22Rv1 (cell line): ENCODE results near the gene FGF1.

Experiments
- H3K27ac ChIP-seq: fragments of 450-650 bp; 2 replicates; pipeline ENCODE4 v1.5.1; 2017
- ZFX ChIP-seq: fragments of 450-650 bp; IDR thresholded peaks from 2 replicates; pipeline ENCODE4 v1.6.1; 2017; ENCODE audit warnings: antibody characterized with exemption, borderline replicate concordance
- TF ChIP-seq, protein P1 (sequence below): fragments of 450-650 bp; IDR thresholded peaks from 2 replicates; pipeline ENCODE4 v1.5.1; 2017; ENCODE audit warnings: mild to moderate bottlenecking

FGF1 gene

GRCh38 chr5:142686210-142686734 lies 382 bp upstream of the FGF1 start:
- H3K27ac ChIP-seq = no peak overlapping the region
- TF ChIP-seq, protein P1, sequence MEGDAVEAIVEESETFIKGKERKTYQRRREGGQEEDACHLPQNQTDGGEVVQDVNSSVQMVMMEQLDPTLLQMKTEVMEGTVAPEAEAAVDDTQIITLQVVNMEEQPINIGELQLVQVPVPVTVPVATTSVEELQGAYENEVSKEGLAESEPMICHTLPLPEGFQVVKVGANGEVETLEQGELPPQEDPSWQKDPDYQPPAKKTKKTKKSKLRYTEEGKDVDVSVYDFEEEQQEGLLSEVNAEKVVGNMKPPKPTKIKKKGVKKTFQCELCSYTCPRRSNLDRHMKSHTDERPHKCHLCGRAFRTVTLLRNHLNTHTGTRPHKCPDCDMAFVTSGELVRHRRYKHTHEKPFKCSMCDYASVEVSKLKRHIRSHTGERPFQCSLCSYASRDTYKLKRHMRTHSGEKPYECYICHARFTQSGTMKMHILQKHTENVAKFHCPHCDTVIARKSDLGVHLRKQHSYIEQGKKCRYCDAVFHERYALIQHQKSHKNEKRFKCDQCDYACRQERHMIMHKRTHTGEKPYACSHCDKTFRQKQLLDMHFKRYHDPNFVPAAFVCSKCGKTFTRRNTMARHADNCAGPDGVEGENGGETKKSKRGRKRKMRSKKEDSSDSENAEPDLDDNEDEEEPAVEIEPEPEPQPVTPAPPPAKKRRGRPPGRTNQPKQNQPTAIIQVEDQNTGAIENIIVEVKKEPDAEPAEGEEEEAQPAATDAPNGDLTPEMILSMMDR = no peak
- no peak for TF ChIP-seq ZFX

GRCh38 chr5:142684508-142685041 lies 1.3 kb downstream of the FGF1 start:
- H3K27ac ChIP-seq = no peak overlapping the region
- TF ChIP-seq, protein P1 = no peak
- no peak for TF ChIP-seq ZFX

DNA sequence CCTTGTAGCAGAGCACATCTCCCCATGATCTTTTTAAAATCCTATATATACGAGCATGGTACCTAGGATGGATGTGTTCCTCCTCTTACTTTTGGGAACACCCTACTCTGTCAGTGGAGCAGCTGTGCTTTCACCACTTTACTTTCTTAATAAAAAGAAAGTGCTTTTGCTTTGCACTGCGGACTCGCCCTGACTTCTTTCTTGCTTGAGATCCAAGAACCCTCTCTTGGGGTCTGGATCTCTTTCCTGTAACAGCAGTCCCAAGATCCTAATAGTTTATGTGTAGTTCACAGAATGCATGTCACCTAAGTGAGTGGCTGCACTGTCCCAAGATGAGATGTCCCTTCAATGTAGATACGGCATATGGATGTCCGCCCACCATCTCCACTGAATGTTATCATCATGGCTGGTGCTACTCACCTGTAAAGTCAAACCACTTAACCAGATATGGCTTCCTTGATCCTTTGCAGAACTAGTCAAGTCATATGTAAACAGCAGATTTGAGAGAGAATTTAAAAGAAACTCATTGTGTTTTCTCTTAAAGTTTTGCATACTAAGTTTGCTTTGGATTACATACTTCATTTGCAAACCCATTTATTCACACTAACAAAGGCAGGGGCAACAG lies 1.9 kb downstream of the FGF1 start:
- TF ChIP-seq, protein P1 = no peak
- TF ChIP-seq ZFX = no peak
- H3K27ac ChIP-seq = no peak overlapping the region

GRCh38 chr5:142683116-142683515 lies 2.8 kb downstream of the FGF1 start:
- H3K27ac ChIP-seq = no peak overlapping the region
- TF ChIP-seq ZFX = no peak
- TF ChIP-seq, protein P1 = no peak

DNA sequence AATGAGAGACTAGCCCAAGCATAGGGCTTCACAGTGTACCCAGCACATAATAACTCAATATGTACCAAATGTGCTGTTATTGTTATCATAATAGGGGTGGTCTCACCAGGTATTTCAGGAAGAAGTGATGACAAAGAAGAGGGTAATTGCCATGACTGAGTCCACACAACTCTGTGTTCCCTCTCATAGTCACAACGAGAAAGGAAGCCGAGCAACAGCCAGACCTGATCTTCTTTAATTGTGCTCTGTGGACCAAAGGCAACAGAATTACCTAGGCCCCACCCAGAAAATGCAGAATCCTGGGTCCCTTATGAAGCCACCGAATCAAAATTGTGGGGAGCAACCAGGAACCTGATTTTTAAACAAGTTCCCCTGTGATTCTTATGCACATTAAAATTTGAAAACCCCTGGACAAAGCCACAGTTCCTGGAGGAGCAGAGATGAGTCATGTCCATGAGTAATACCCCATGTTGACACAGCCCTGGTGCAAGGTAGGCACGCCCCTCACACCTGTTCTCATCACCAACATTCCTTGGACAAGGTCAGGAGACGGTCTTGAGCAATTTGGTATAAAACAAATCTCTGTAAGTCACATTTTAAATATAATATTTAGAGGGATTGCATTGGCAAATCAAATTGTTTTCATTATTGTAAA lies 5.2 kb downstream of the FGF1 start:
- no peak overlapping the region for H3K27ac ChIP-seq
- no peak for TF ChIP-seq ZFX
- TF ChIP-seq, protein P1 = no peak

DNA sequence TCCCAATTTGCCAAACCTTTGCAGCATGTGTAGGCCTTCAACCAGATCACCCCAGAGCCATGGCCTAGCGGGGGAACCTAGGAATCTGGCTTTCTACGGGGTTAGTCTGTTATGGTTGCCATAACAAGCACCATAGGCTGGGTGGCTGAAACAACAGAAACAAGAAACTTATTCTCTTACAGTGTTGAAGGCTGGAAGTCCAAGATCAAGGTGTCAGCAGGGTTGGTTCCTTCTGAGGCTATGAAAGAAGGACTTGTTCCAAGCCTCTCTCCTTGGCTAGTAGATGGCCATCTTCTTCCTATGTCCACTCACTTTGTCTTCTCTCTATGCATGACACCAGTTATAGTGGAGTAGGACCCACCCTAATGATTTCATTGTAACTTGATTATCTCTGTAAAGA lies 6.1 kb downstream of the FGF1 start:
- no peak for TF ChIP-seq ZFX
- TF ChIP-seq, protein P1 = no peak
- H3K27ac ChIP-seq = no peak overlapping the region

DNA sequence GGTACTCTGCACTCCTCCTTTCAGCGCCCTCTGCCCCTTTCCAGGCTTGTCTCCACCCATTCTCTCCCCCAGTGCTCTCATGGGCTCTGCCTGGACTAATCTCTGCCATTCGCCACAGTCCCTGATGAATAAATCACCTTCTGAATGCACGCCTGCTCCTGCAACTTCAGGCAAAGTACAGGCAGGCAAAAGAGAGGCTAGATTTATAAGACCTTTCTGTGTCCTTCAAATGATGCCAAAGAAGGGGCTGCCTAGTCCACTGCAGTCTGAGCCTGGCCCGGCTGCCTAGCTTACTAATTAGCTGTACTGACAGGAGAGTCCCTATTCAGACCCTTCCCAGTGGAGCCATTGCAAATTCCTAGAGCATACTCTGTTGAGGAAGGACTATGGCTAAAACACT lies 7.4 kb downstream of the FGF1 start:
- no peak for TF ChIP-seq ZFX
- TF ChIP-seq, protein P1 = no peak
- H3K27ac ChIP-seq = no peak overlapping the region
